Stomach (tissue), 4 donors: ENCODE results near the gene CD84.

Experiments
- CTCF ChIP-seq, 7 experiments: fragments of 450-650 bp in 4 of 7; fragments of 200-600 bp in 3 of 7; sonication (generic) in 3 of 7; IDR thresholded peaks; one replicate each; pipeline ENCODE4 v1.5.1; 2016 to 2019; ENCODE audit warnings: antibody characterized with exemption in 7 of 7, control low read depth in 2 of 7, mild to moderate bottlenecking in 1 of 7
- EP300 ChIP-seq: sonication (generic); formaldehyde crosslinking; IDR thresholded peaks from one replicate; pipeline ENCODE4 v1.6.1; 2017; ENCODE audit warnings: antibody characterized with exemption
- POLR2A ChIP-seq, 4 donors: fragments of 450-650 bp; IDR thresholded peaks; one replicate each; pipeline ENCODE4 v1.6.1; 2016; ENCODE audit warnings: antibody characterized with exemption in 4 of 4, control low read depth in 2 of 4, mild to moderate bottlenecking in 1 of 4, moderate library complexity in 1 of 4
- POLR2AphosphoS5 ChIP-seq, 3 donors: sonication (generic); formaldehyde crosslinking; IDR thresholded peaks; one replicate each; pipeline ENCODE4 v1.6.1; 2016; ENCODE audit warnings: antibody characterized with exemption in 3 of 3

DNA sequence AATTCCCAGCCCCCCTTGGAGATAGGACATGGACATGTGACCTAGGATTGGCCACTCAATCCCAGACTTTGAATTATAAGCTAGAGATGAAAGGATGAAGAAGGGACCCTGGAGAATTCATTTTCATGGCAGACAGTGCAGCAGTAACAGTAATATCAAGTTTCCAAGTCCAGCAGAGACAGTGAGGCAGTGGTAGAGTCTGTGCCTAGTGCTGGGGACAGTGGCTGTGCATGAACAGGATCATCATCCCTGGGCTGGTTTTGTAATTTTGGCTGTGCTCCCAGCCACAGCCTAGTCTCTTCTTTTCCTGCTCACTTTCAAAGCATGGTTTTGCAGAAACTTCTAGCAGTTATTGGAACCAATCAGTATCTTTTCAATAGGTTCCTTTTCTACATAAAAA is 29.6 kb upstream of the CD84 start:
- TF ChIP-seq POLR2A (IDR thresholded peaks at IDR 0.05) = no peak
- no peak for TF ChIP-seq CTCF (IDR thresholded peaks at IDR 0.05)
- no peak for TF ChIP-seq EP300
- no peak for TF ChIP-seq POLR2AphosphoS5 (IDR thresholded peaks at IDR 0.05)
